Measurements from ENCODE around the gene ERF.

DNA sequence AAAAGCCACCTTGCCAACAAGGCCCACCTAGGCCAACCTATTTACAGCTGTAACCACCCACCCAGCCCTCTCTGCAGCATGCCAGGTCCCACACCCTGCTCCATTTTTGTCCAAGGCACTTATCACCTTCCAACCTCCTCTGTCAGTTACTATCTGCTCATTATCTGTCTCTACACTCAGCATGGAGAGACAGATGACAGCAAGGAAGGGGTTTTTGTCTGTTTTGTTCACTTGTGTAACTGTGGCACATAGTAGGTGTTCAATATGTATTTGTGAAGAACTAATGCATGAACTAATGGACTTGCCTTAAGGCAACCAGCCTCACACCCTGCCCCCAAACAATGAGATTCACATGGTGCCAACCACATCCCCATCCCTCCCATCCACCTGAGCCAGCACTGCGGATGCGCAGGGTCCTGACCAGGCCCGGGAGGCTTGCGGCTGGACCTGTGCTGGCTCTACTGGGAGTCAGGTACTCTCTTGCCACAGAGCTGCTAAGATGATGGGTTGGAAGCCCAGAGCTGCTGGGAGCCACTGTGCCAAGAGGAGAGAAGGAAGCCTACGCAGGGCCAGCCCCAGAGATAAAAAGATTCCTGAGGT lies 54.7 kb downstream of the ERF start:
- no peak for TF ChIP-seq POLR2A (IDR thresholded peaks at IDR 0.05; ENCODE audit: extremely low read depth, insufficient read length)
- TF ChIP-seq, protein P1, sequence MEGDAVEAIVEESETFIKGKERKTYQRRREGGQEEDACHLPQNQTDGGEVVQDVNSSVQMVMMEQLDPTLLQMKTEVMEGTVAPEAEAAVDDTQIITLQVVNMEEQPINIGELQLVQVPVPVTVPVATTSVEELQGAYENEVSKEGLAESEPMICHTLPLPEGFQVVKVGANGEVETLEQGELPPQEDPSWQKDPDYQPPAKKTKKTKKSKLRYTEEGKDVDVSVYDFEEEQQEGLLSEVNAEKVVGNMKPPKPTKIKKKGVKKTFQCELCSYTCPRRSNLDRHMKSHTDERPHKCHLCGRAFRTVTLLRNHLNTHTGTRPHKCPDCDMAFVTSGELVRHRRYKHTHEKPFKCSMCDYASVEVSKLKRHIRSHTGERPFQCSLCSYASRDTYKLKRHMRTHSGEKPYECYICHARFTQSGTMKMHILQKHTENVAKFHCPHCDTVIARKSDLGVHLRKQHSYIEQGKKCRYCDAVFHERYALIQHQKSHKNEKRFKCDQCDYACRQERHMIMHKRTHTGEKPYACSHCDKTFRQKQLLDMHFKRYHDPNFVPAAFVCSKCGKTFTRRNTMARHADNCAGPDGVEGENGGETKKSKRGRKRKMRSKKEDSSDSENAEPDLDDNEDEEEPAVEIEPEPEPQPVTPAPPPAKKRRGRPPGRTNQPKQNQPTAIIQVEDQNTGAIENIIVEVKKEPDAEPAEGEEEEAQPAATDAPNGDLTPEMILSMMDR (IDR thresholded peaks at IDR 0.05; ENCODE audit: low read depth, low read length), result no peak
- TF ChIP-seq, protein P2, sequence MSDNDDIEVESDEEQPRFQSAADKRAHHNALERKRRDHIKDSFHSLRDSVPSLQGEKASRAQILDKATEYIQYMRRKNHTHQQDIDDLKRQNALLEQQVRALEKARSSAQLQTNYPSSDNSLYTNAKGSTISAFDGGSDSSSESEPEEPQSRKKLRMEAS (IDR thresholded peaks at IDR 0.05; ENCODE audit: low read depth, low read length), result no peak
